Measurements from ENCODE around the gene ERFE.

Gene ERFE

DNA sequence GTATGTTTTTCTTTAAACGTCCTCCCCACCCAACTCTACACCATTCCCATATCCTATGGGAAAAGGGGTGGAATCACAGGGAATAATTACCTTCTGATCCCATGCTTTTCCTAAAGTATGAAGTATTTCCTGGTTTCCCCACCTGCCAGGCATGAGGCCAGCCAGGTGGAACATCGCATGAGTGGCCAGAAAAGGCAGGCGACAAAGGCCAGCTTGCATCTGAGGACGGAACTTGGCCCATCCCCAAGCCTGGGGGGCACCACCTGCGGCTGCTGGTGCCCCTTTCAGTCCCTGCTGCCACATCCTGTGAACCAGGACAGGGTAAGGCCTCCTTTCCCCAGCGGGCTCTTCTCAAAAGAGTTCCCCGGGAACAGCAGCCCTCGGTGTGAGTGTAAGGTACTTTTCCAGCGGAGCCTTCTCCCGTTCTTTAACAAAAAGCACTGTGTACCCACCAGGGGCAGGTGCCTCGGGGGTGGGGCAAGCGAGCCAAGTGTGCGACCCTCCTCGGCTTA is 1.2 kb upstream of the ERFE start:
- no peak for DNase-seq

DNA sequence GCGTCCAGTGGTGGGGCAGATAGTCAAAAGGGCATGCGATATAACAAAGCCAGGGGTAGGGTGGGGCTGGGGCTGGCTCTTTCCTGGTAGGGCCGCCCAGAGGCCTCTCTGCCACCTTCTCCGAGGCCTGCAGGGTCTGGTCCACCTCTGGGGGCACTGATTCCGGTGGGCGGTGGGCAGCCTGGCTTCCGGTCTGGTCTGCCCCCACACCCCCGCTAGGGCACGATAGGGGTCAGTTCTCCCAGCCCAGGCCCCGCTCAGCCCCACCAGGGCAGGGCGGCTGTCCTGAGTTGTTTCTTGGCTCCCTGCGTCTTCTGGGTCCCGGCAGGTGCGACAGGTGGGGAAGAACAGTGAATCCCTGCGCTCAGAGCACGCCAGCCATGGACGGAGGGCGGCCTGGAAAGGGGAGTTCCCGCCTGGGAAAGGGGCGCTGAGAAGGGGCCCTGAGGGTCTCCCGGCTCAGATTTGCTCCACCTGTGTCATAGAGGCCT is 707 bp upstream of the ERFE start:
- no peak for DNase-seq

DNA sequence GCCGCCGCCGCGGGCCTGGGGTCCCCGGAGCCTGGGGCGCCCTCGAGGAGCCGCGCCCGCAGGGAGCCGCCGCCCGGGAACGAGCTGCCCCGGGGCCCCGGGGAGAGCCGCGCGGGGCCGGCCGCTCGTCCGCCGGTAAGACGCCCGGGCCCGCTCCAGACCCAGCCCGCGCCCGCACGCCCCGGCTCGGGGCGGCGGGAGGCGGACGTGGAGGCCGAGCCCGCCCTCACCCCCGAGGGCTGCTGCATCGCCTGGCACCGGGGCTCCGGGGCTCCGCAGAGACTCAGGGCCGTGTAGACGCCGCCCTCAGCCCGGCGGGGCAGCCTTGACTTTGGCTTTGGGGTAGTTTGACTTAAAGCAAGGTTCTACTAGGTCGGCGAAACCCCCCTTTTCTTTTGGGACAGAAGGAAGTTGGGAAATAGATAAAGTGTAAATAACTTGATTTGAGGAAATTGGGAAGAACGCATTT is 335 bp downstream of the ERFE start:
- no peak for DNase-seq

DNA sequence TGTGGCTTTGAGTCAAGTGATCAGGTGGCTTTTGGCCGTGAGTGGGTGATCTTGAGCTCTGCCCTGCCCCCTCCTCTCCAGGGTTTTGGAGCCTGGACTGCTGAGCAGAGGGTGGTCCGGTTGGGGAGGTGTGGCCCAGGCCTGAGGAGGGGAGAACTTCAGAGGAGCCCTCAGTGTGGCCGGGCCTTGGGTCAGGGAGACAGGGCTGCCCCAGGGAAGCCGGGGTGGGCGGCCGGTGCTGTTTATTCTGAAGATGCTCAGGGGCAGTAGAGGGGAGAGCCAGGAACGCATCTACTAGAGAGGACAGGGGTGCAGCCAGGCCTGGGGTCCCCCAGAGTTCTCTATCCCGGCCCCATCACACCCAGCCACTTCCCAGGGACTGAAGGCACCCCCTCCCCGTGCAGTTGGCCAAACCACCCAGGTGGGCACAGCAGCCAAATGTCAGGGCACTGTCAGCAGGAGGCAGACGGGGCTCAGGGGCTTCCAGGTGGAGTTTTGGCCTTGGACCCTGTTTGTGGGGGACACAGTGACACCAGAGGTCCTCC is 963 bp downstream of the ERFE start:
- DNase-seq: no peak

DNA sequence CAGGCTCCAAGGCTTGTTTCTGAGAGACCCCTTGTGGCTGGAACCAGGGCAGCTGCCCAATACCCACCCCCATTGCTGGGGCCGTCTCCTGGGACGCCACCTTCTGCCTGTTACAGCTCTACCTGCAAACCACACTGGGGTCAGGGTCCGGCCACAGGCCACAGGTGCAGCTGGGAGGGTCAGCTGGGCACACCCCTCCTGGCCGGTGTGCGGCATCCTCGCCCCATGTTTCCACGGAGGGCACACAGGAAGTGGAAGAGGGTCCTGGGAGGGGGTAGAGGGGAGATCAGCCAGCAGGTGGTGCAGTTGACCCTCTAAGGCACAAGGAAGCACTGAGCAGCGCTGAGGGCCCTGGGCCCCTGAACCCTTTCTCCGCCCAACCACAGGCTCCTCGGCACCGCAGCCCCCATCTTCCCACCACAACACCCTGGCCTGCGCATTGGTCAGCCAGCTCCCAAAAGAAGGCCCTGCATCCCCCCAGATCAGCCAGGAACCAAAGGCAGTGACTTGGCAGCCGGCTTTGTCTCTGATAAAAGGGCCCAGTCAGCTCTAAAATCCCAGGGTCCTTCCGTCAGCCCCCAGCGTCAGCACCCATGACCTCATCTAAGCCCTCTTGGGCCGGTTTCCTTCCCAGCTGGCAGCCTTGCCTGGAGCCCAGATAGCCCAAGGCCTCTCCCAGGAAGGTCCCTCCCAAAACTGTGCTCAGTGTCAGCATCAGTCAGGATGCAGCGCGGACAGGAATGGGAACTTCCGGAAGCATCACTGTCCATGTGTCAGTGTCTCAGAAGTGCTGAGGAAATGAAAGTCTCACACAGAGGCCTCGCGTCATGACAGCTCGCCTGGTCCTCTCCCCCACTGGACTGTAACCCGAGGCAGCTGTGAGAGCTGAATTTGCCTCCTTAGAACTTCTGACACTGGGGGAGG is 1.7 kb downstream of the ERFE start:
- DNase-seq: no peak

DNA sequence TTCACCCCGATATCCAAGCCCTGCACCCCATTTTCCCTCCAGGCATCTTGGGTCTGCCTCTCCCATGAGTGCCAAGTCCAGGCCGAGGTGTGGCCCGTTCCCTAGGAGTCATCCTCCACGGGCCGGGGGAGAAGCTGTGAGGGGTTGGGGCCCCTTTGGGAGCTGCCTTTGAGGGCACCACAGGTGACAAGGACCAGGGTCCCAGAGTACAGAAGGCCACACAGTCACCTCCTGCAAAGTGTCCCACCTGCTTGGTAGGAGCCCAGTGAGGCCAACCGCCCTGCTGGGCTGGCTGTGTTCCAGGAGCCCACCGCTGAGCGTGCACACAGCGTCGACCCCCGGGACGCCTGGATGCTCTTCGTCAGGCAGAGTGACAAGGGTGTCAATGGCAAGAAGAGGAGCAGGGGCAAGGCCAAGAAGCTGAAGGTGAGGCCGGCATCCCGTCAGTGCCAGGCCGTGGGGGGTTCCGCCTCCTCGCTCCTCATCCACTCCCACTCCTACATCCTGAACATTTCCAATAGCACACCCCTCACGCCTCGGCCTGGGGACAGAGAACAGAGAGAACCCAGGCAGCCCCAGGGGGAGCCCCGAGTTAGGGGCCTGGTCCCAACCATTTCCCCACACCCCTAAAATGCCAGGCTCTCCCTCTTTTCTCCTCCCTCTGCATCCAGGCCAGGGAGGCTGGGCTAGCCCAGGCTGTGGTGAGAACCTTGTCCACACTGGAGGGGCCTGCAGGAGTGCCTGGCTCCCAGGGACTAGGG is 2.7 kb downstream of the ERFE start:
- DNase-seq: no peak

DNA sequence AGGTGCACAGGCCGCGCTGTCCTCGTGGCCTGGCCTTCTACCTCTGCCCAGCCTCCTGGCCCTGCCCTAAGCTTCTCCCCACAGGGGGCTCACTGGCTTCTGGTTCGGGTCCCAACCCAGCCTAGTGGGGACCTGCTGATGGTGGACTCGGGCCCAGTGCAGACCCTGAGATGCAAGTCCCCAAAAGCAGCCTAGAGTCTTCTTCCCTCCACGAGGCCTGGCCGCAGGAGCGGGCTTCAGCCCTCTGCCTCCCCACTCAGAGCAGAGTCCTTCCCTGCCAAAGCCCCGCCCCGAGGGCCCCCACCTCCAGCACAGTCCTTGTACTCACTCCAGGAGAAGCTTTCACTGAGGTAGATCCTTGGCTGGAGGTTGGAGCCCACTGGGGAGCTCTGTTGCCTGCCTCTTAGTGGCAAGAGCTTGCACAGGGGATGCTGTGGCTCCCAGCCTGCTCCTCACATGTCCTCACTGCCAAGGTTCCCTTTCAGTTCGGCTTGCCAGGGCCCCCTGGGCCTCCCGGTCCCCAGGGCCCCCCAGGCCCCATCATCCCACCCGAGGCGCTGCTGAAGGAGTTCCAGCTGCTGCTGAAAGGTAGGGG is 3.6 kb downstream of the ERFE start:
- no peak for DNase-seq

DNA sequence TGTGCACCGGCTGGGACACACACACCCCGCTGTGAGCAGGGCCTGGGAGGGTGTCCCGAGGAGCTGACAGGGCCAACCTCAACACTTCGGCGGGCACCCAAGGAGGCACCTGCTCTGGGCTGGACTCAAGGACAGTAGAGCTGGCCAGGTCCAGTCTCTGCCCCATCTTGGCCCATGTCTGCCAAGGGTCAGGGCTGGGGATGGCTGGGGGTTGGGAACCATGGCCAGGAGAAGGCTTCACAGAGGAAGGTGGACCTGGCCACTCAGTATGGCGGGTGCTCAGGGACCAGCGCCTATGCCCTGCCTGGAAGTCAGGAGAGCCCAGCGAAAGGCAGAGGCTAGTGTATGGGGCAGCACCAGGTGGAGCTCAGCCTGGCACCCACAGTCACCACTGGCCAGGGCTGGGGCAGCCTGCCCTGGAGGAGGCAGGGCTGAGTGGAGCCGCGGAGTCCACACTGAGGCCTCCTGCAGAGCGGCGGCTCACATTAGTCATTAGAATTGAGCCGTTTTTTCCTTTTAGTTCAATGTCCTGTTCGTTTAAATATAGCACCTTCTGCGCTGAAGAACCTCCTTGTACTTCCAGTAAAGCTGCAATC is 4.2 kb downstream of the ERFE start:
- DNase-seq: no peak

DNA sequence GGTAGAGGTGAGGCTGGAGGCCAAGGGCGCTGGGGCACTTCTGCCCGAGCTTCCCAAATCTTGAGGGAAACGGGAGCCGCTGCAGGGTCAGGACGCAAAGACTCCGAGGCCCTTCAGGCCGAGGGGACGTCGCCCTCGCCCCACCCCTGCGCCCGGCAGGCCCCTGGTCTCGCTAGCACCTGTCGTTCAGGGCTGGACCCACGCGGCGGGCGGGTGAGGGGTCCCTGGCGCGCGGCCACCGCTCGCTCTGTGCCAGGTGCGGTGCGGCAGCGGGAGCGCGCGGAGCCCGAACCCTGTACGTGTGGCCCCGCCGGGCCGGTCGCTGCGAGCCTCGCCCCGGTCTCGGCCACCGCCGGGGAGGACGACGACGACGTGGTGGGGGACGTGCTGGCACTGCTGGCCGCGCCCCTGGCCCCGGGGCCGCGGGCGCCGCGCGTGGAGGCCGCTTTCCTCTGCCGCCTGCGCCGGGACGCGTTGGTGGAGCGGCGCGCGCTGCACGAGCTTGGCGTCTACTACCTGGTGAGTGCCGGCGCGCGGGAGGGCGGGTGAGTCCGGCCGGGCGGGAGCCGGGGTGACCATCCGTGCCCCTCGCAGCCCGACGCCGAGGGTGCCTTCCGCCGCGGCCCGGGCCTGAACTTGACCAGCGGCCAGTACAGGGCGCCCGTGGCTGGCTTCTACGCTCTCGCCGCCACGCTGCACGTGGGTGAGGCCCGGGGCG is 4.9 kb downstream of the ERFE start:
- DNase-seq: no peak

DNA sequence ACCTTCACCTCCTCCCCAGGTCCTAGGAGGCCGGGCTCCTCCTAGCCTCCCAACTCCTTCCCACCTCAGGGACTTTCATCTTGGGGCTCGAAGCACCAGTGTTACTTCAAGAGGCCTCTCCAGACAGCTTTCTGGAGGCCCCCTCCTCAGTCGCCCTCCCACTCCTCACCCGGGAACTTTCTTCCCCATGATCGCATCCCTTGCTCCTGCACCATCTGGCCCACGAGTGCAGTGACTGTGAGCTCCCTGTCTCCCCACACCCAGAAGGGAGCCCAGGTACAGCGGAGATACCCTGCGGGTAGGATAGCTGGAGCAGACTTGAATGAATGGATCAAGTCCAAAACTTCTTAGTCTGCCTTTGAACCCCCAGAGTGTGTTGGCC is 6.1 kb downstream of the ERFE start:
- no peak for DNase-seq

DNA sequence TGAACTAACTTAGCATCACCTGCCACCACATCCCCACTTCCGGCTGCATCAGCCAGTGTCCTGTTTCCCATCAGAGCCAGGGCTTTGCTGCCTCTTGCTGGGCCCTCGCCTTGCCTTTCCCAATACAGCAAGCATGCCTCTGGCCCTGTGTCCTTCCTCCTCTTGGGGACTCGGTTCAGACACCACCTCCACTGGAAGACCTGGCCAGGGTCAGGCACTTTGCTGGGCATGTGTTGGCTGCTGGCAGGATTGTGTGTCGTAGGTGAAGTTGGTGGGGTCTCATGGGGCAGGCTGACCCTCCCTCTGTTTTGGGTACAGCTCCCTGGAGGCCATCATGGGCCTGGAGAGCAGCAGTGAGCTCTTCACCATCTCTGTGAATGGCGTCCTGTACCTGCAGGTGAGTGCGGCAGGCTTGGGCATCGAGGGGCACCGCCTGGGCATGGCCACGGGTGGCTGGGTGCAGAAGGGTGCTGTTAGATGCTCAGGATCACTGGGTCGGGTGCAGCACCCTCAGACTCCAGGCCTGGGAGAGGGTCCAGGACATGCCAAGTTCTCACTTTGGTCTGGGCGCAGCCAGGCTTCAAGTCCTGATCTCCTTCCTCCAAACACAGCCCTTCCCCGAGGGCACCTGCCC is 6.6 kb downstream of the ERFE start:
- no peak for DNase-seq

DNA sequence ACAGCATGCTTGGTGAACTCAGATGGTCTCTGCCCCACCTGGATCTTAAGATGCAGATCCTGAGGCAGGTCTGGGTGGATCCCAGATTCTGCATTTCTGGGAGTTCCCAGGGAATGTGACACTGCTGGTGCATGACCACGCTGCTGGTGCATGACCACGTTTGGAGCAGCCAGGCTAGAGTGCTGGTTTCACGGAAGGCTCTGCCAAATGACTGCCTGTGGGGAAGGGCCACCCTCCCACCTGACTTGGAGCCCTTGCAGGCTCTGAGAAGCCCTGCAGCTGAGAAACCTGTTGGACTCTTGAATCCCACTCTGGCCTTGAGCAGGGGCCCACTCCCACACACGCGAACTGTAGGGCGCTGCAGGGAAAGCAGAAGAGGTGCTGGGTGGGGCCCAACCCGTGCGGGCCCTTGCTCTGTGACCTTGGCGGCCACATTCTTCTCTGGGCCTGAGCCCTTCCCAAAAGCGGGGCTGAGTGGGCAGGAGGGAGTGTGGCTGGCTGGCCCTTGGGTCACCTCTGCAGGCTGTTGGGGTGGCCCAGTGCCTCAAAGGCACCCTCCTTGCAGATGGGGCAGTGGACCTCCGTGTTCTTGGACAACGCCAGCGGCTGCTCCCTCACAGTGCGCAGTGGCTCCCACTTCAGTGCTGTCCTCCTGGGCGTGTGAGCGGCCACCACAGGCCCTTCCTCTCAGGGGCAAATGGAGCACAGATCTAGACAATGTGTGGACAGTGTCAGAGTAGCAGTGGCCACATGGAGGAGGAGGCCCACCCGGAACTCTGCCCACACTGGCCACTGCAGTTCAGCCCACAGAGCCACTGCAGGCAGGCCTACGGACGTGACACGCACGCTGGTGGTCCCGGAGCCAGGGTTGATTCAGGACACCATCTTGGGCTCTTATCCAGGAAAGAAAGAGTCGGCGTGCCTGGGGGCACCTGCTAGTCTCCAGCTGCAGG is 7.9 kb downstream of the ERFE start:
- no peak for DNase-seq

DNA sequence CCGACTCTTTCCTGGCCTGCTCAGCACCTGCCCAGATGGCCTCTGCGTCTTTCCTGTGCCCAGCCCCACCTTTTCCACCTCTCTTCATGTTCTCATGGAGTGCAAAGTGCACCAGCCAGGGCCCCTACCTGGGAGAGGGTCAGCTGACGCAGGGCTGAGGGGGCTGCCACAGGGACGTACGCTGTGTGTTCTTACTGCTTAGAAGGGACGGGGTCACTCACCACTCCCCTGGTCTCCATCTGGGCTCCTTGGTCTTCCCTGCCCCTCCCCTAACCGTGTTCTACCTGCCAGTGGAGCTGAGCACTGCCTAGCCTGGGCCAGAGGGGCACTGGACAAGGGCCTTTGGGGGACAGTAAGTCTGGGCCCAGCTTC is 8.6 kb downstream of the ERFE start:
- DNase-seq: no peak

DNA sequence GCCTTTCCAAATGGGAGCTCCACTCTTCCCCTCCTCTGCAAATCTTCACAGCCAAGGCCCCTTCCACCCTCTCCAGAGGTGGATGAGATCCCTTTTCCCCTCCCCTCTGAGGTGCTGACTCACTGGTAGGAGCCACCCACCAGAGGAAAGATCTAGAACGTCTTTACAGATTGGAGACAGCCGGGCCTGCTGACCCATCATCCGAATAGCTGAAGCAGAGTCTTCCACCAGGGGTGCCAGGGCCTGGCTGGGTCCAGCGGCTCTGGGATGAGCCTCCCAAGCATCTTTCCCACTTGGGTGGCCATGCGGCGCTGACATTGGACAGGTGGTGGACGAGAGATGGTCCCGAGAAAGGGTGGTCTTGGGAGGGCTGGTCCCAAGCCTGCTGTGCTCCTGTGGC is 9.0 kb downstream of the ERFE start:
- no peak for DNase-seq

DNA sequence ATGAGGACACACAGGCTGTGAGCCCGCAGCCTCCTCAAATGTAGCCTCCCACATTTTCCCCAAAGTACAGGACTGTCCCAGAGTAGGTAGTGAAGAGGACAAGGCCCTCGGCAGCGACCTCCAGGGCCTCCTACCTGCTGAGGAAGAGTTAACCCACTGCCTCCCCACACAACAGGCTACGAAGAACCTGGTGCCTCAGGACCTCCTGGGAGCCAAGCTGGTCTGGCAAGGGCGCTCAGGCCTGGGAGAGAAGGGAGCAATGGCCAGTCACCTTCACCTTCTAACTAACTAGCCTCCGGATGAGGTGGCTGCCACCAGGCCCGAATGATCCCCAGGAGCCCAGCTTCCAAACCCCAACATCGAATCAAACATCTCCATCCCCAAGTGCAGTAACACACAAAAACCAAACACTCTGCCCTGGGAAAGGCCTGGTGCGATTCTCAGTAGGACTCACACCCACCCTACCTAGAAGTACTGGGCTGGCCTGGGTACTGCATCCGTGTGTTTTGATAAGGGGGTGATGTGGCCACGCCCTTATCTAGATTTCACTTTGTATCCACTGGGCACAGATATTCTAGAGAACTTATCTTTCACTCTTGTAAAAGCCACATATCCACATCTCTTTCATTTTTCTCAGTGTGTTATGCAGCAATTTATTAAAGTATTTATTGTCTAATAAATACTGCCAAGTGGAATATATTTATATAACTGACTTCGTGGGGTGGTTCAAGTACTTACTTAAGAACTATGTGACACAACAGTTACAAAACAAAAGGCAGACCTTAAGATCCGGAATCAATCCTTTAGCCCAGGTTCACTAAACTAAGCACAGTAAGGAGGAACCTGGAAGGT is 9.7 kb downstream of the ERFE start:
- no peak for DNase-seq

DNA sequence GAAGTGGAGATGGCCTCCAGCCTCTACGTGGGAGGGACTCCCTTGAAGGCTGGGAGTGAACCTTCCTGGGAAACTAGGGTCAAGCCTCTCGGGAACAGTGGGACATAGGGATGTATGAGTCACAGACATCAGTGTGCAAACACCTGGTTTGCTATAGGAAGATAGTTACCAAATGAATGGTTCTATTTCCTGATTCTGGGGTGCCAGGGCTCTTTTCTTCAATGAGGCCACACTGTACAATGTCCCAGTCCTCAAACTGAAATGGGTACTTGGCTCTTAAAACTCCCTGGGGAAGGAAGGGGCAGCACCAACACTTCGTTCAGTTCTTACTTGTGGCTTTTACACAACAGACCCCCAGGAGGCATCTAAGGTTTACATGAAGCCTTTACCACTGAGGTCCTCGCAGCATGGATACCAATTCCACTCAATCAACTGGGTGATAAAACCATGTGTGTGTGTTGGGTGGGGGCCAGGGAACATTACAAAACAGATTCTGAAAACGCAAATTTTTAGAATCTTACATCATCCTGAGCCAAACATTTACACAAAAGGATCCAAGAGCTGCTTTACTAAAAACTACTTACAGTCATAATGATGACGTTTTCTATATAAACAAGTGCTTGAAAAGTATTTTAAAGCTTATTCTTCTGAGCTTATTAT is 10.4 kb downstream of the ERFE start:
- DNase-seq: no peak

DNA sequence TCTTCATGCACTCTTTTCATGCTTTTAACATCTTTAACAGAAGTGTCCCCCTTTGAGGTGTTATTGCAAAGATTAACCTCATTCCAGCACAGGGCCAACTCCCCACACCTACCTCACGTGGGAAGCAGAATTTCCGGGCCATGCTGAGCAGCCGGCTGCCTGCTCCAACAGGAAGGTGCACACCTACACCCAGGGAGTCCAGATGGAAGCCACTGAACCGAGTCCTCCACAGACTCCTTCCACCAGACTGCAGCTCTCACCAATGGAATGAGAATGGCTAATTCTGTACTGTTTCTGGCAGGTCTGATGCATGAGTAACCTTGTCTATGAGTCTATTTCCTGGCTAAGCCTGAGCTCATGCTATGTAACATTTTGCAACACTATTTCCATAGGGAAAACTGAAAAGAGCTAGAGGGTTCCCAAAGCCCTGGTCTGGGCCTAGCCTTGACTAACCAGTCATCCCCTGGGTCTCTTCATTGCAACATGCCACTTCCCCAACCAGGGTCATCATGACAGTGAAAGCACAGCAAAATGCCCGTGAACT is 11.0 kb downstream of the ERFE start:
- DNase-seq: no peak

DNA sequence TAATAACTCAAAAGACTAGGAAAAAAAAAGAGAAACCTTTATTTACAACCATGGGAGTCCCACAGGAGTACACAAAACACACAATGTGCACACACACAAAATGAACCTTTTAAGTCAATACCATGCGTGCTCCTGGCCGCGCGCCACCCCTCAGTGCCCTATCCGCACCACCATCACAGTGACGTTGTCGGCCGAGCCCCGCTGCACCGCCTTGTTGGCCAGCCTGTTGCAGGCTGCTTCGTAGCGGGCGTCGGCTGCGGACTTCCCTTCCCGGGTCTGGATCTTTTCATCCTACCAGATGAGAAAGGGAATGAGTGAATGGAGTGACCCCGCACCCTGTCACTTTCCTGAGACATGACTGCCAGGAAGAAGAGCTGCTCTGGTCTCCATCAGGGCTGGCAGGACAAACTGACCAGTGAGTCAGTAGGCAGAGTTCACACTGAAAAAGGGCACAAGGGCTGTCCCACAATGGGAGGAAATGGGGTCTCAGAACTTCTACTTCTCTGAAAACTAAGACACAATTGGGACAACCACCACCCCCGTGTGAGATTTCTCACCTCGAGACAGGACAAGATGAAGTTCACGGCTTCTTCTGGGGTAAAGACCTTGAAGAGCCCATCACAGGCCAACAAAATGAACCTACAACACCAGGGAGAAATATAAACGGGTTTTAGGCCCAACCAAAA is 11.8 kb downstream of the ERFE start:
- DNase-seq: no peak

Measured in CD4-positive, alpha-beta T cell treated with Interferon alpha-2 for 1 hour (primary cell).